CD4-positive, alpha-beta T cell (primary cell): ENCODE measurements around the gene RBM26. TPM values are rescaled to one million over a fixed set of nuclear protein-coding genes. Genes with fewer than 3 reads are reported as not detected.
A peak's percentile ranks its signal among the peaks of the same experiment; 100 is the strongest.

ENCODE experiments used
- ATAC-seq: fragments of 200-7000 bp; cut with Tn5 transposase; one replicate; pipeline ENCODE4 v1.10.0; 2022; ENCODE audit warnings: mild to moderate bottlenecking; ENCODE audit not compliant: poor library complexity
- CTCF ChIA-PET: fragments of 350-600 bp; sonication (Branson Sonifier 250); formaldehyde crosslinking; loops from one replicate; lab custom pipeline; 2021; ENCODE audit warnings: antibody characterized with exemption, inconsistent platforms; lab: Charles Lee
- POLR2A ChIA-PET: fragments of 350-600 bp; sonication (Branson Sonifier 250); formaldehyde crosslinking; loops from one replicate; lab custom pipeline; 2021; ENCODE audit warnings: antibody characterized with exemption, inconsistent platforms; lab: Charles Lee
- DNase-seq, 14 experiments: peaks; one replicate each; pipeline ENCODE4 v3.0.0-alpha.2; 2013 to 2020; ENCODE audit warnings: mixed read lengths in 2 of 14
- H3K27ac ChIP-seq, 2 donors: one replicate each; pipeline versions ENCODE4 v1.5.1 to v1.7.0; 2013; ENCODE audit warnings: low read length in 2 of 2, low read depth in 1 of 2, mild to moderate bottlenecking in 1 of 2
- H3K27me3 ChIP-seq, 2 experiments: 1 replicate in 1 of 2; 2 replicates in 1 of 2; pipeline versions ENCODE4 v1.6.1 to v1.7.0; 2013; ENCODE audit warnings: low read length in 2 of 2, control low read depth in 1 of 2, mild to moderate bottlenecking in 1 of 2, moderate library complexity in 1 of 2; ENCODE audit not compliant: insufficient read depth in 2 of 2, control insufficient read depth in 1 of 2
- H3K36me3 ChIP-seq: one replicate; pipeline ENCODE4 v1.6.1; 2013; ENCODE audit warnings: low read length, control low read depth; ENCODE audit not compliant: insufficient read depth
- H3K4me1 ChIP-seq: one replicate; pipeline ENCODE4 v1.6.1; 2013; ENCODE audit warnings: low read length, control low read depth; ENCODE audit not compliant: insufficient read depth
- H3K4me3 ChIP-seq: one replicate; pipeline ENCODE4 v1.5.1; 2013; ENCODE audit warnings: mild to moderate bottlenecking, low read length, moderate library complexity
- H3K9me3 ChIP-seq, 2 experiments: 1 replicate in 1 of 2; 2 replicates in 1 of 2; pipeline versions ENCODE4 v1.6.1 to v1.7.0; 2013; ENCODE audit warnings: low read length in 2 of 2, mild to moderate bottlenecking in 2 of 2, control low read depth in 1 of 2, moderate library complexity in 1 of 2; ENCODE audit not compliant: control insufficient read depth in 1 of 2, insufficient read depth in 1 of 2
- H3K27ac Mint-ChIP-seq: one replicate; pipeline ENCODE4 v1.8.0; 2020; ENCODE audit warnings: mixed read lengths
- H3K27me3 Mint-ChIP-seq: one replicate; pipeline ENCODE4 v1.8.0; 2021; ENCODE audit warnings: mixed read lengths
- H3K36me3 Mint-ChIP-seq: one replicate; pipeline ENCODE4 v1.8.0; 2021; ENCODE audit warnings: low read depth, mixed read lengths
- H3K4me1 Mint-ChIP-seq: one replicate; pipeline ENCODE4 v1.8.0; 2021; ENCODE audit warnings: low read depth, mixed read lengths
- H3K4me3 Mint-ChIP-seq: one replicate; pipeline ENCODE4 v1.8.0; 2020; ENCODE audit warnings: mild to moderate bottlenecking, mixed read lengths
- H3K9me3 Mint-ChIP-seq: one replicate; pipeline ENCODE4 v1.8.0; 2020; ENCODE audit warnings: mixed read lengths
- CTCF ChIP-seq: fragments of 200-600 bp; IDR thresholded peaks from one replicate; pipeline ENCODE4 v1.8.0; 2022; ENCODE audit warnings: antibody characterized with exemption, mild to moderate bottlenecking
- intact Hi-C, 2 experiments: fragments of 100-400 bp; cut with DNase I in 1 of 2; cut with micrococcal nuclease in 1 of 2; formaldehyde crosslinking; loops; one replicate each; pipeline versions ENCODE4 v1.15.1 to v1.9.0; 2023 to 2025; cut with DNase I, micrococcal nuclease
- total RNA-seq, 174 experiments: library from RNA in 2 of 174; stranded (reverse) in 2 of 174; gene quantifications; one replicate each; pipeline ENCODE4 v1.2.3 and lab custom pipeline; 2021 to 2026

RBM26 gene
- total RNA-seq, 2 experiments from 2014 or later: 67.3 to 68.0 TPM

GRCh38 chr13:79346300-79346914 lies 59.6 kb downstream of the RBM26 start:
- no peaks in the 10 kb centered on the region for H3K4me1 ChIP-seq
- no peak for ATAC-seq
- H3K4me3 ChIP-seq: no peak overlapping the region
- H3K27ac ChIP-seq: no peak overlapping the region
- POLR2A ChIA-PET: interaction anchor here (0.6 kb wide), 1 partner anchor 26 kb away, joined by 3 read pairs; no protein-coding TSS in a partner anchor
- no peaks in the 10 kb centered on the region for H3K27me3 ChIP-seq
- H3K27ac Mint-ChIP-seq: peak overlapping the region; percentile 22
- intact Hi-C loops: loop anchor here in 1 of 2 experiments (10.0 kb wide), 1 partner anchor 48 kb away; no protein-coding TSS in a partner anchor
- H3K9me3 ChIP-seq: no peaks in the 10 kb centered on the region
- CTCF ChIA-PET: no interaction called here
- H3K27me3 Mint-ChIP-seq: no peaks in the 10 kb centered on the region
- peaks cover 87% of the 10 kb centered on the region for H3K36me3 Mint-ChIP-seq
- no peak for TF ChIP-seq CTCF
- DNase-seq: no peak
- no peak overlapping the region for H3K4me3 Mint-ChIP-seq
- no peaks in the 10 kb centered on the region for H3K4me1 Mint-ChIP-seq
- peaks cover 62% of the 10 kb centered on the region for H3K36me3 ChIP-seq
- H3K9me3 Mint-ChIP-seq: no peaks in the 10 kb centered on the region

GRCh38 chr13:79341202-79341601 lies 64.9 kb downstream of the RBM26 start:
- Mint-ChIP-seq H3K27ac (no peak overlapping the region), H3K4me1 (no peaks in the 10 kb centered on the region), H3K9me3 (no peaks in the 10 kb centered on the region), H3K27me3 (no peaks in the 10 kb centered on the region), H3K4me3 (no peak overlapping the region), H3K36me3 (peaks cover 92% of the 10 kb centered on the region)
- TF ChIP-seq CTCF: no peak
- H3K4me3 ChIP-seq: no peak overlapping the region
- intact Hi-C loops: loop anchor here in 1 of 2 experiments (10.0 kb wide), 1 partner anchor 54 kb away; no protein-coding TSS in a partner anchor
- no peak overlapping the region for H3K27ac ChIP-seq
- DNase-seq (no peak), ATAC-seq (no peak)
- peaks cover 87% of the 10 kb centered on the region for H3K36me3 ChIP-seq
- no peaks in the 10 kb centered on the region for H3K4me1 ChIP-seq
- ChIA-PET CTCF (no interaction called here), POLR2A (no interaction called here)
- H3K9me3 ChIP-seq: no peaks in the 10 kb centered on the region
- H3K27me3 ChIP-seq: no peaks in the 10 kb centered on the region

GRCh38 chr13:79340490-79340889 lies 65.6 kb downstream of the RBM26 start:
- H3K36me3 Mint-ChIP-seq: peaks cover 97% of the 10 kb centered on the region
- intact Hi-C loops: loop anchor here in 1 of 2 experiments (10.0 kb wide), 1 partner anchor 54 kb away; no protein-coding TSS in a partner anchor

More at GRCh38 chr13:79340490-79340889, 65.6 kb downstream of the RBM26 start:
- Histone ChIP-seq H3K4me3 (no peak overlapping the region), H3K27me3 (no peaks in the 10 kb centered on the region), H3K27ac (no peak overlapping the region), H3K36me3 (peaks cover 93% of the 10 kb centered on the region), H3K4me1 (no peaks in the 10 kb centered on the region), H3K9me3 (no peaks in the 10 kb centered on the region)
- H3K27ac Mint-ChIP-seq: no peak overlapping the region
- CTCF ChIA-PET: no interaction called here
- no peak overlapping the region for H3K4me3 Mint-ChIP-seq
- H3K9me3 Mint-ChIP-seq: no peaks in the 10 kb centered on the region
- DNase-seq: no peak
- no peaks in the 10 kb centered on the region for H3K4me1 Mint-ChIP-seq
- no peaks in the 10 kb centered on the region for H3K27me3 Mint-ChIP-seq
- ATAC-seq: no peak
- TF ChIP-seq CTCF: no peak
- POLR2A ChIA-PET: no interaction called here
